NCI-H82 (cell line): Measurements from ENCODE around the gene HAPLN2.
"Not testable (repeated sequence)": the region's sequence is repeated elsewhere in the genome, so short reads cannot be mapped to it uniquely, and the experiment has no call there.

Experiments
- DNase-seq: peaks from one replicate; lab custom pipeline; 2025; lab: John Stamatoyannopoulos, UW

Gene HAPLN2

GRCh38 chr1:156591432-156592157, 27.6 kb upstream of the HAPLN2 start, which contains the start of gene NAXE:
Gene NAXE (plus strand): TSS chr1:156591776. CDS start chr1:156591805, 29 bp downstream.
- DNase-seq = peak; percentile 85

GRCh38 chr1:156592158-156592909, 26.9 kb upstream of the HAPLN2 start:
- no peak for DNase-seq

- no peak for DNase-seq
Observed at GRCh38 chr1:156592910-156593660, 26.1 kb upstream of the HAPLN2 start.

- DNase-seq = no peak
Observed at GRCh38 chr1:156593661-156593989, 25.6 kb upstream of the HAPLN2 start.

GRCh38 chr1:156594190-156594589, 25.0 kb upstream of the HAPLN2 start:
- DNase-seq = no peak

GRCh38 chr1:156595016-156595415, 24.2 kb upstream of the HAPLN2 start:
- DNase-seq = no peak

GRCh38 chr1:156596426-156596825, 22.8 kb upstream of the HAPLN2 start:
- no peak for DNase-seq

- no peak for DNase-seq
Observed at GRCh38 chr1:156598125-156598524, 21.1 kb upstream of the HAPLN2 start.

GRCh38 chr1:156598731-156599432, 20.3 kb upstream of the HAPLN2 start:
- peak; percentile 58 for DNase-seq

GRCh38 chr1:156599811-156600210, 19.4 kb upstream of the HAPLN2 start:
- peak; percentile 33 for DNase-seq

GRCh38 chr1:156600733-156601121, 18.5 kb upstream of the HAPLN2 start:
- DNase-seq = no peak

- DNase-seq = peak; percentile 88
Observed at GRCh38 chr1:156601122-156601830, 17.9 kb upstream of the HAPLN2 start, which contains the start of gene GPATCH4. Gene GPATCH4 (minus strand): TSS chr1:156601479.

GRCh38 chr1:156601892-156602291, 17.3 kb upstream of the HAPLN2 start:
- DNase-seq = no peak

GRCh38 chr1:156602557-156602993, 16.6 kb upstream of the HAPLN2 start:
- peak; percentile 52 for DNase-seq

GRCh38 chr1:156607344-156607743, 11.9 kb upstream of the HAPLN2 start:
- DNase-seq = not testable (repeated sequence)

GRCh38 chr1:156608036-156608674, 11.1 kb upstream of the HAPLN2 start:
- DNase-seq = peak; percentile 95

GRCh38 chr1:156608981-156609380, 10.2 kb upstream of the HAPLN2 start:
- peak; percentile 80 for DNase-seq

- DNase-seq = not testable (repeated sequence)
Observed at GRCh38 chr1:156610072-156610471, 9.1 kb upstream of the HAPLN2 start.

- DNase-seq = no peak
Observed at GRCh38 chr1:156612666-156613065, 6.5 kb upstream of the HAPLN2 start.

- DNase-seq = no peak
Observed at GRCh38 chr1:156615946-156616345, 3.3 kb upstream of the HAPLN2 start.

- peak; percentile 97 for DNase-seq
Observed at GRCh38 chr1:156616463-156616862, 2.8 kb upstream of the HAPLN2 start.
